ENCODE measurements around the gene FGD4.
"Not testable (repeated sequence)": the region's sequence is repeated elsewhere in the genome, so short reads cannot be mapped to it uniquely, and the experiment has no call there.

FGD4 gene

DNA sequence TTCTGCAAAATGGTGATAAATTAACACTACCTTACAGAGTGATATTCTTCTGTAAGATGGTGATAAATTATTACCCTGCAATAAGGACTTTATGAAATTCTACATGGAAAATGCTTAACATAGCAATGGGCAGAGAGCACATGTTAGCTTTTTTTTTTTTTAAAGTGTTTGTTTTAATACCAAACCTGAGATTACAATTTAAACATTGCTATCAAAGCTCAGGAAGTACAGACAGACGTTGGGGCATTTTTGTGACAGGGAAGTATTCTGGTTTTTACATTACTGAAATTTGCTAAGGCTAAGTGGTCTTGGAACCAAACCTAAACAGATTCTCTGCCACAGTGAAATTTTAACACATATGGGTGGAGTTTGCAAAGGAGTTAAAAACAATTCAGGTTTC lies 133.1 kb downstream of the FGD4 start:
- DNase-seq = no peak

DNA sequence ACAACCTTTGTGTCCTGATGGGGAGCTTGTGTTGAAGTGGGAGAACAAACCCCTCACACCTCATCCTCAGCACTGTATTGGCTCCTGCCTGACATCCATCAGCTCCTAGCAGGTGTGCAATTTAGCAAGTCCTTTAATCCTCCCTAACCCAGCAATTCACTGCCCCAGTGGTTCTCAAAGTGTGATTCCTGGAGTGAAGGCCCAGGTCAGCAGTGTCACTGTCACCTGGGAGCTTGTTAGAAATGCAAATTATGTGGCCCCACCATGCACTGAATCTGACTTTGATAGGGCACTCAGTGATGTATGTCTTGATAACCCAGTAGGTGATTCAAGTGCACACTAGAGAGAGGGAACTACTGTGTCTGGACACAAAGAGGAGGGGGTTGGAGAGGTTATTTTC lies 133.6 kb downstream of the FGD4 start:
- no peak for DNase-seq

DNA sequence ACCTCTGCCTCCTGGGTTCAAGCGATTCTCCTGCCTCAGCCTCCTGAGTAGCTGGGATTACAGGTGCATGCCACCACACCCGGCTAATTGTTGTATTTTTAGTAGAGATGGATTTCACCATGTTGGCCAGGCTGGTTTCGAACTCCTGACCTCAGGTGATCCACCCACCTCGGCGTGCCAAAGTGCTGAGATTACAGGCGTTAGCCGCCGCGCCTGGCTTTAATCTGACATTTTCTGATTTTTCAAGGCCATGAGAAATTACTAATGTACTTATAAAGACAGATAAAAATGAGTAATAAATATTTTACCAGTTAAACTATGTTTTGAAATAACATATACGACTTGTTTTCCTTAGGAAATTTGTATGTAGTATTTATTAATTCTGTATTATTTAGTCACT lies 134.1 kb downstream of the FGD4 start:
- not testable (repeated sequence) for DNase-seq

DNA sequence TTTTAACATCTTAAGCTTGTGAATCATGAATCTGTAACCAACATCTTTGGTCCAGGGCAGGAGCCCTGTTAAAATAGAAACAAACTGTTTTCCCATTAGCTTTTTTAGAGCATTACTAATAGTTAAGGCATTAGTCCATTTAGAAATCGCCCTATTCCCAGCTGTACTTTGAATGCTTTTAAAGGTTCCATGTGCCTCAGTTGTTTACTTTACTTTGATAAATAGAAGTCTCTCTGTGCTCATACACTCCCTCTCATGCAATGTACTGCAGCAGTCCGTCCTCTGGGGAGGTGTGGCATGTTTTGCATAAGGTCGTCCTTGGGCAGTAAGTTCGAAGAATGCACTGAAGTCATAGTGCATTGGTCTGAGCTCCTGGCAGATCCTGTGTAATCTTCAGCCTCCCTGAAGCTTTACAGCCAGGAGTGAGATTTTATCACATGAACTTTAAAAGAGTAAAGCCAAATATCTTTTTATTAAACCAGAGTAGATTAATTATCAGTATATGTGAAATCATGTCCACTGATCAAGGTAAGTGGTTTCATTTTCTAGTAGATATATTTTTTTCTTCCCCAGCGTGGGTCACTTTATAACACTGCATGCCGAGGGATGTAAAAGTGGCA lies 134.7 kb downstream of the FGD4 start:
- DNase-seq = no peak

DNA sequence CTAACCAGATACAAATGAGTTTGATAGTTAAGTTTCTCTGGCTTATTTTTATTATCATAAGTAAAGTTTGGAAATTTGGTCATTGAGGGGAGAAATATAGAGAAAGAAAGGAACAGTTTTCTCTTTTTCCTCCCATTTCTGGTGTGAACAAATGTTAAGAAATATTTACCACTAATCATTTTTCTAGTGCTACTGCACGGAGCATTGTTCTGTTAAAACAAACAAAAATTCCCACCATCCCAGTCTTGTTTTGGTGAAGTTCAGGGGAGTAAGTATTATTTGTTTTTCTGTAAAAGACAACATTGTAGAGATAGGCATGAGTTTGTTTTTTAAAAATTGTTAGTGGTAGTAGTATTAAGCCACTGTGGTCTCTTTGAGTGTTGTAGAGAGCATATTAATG lies 135.3 kb downstream of the FGD4 start:
- DNase-seq = no peak

DNA sequence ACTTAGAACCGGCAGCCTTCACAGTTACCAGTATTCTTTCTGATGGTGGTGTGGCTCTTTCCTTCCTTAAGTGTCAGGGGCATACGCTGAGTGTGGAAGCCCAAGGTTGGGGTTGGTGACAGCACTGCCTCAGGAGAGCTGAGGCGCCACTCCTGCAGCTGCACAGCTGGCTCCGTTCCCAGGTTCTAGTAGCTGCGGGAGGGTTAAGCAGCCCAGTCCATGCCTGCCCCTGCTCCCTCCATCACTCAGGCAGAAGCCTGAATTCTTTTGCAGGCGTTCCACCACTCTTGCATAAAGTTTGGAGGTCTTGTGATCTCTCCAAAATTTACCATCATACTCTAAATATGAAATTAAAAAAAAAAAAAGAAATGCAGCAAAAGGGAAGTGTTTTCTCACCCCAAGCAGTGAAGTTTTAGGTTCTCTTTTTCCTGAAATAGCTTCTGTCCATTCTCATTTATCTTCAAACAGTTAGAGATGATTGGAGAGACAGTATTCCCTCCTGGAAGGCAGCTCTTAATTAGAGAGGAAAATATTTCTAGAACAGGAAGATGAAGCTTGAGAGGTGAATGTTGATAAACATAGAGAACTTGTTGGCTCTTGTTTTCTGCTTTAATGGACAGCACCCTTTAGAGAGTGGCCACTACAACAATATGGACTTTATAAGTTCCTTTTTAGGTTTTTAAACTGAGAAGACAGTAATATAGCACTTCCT lies 136.1 kb downstream of the FGD4 start:
- peak; percentile 78 for DNase-seq

DNA sequence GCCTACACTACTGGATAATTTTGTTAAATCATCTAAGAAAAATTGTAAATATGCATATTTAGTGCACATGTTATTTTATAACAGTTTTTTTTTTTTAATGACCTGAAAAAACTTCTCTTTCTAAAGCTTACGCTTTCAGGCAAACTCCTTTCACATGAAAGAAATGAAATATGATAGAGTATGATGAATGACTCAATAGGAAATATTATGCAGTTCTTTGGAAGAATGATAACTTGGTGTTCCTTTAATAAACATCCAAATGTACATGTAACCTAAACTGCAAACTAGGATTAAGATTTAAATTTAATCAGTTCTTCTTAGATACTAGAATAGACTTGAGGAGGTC lies 136.6 kb downstream of the FGD4 start:
- no peak for DNase-seq

DNA sequence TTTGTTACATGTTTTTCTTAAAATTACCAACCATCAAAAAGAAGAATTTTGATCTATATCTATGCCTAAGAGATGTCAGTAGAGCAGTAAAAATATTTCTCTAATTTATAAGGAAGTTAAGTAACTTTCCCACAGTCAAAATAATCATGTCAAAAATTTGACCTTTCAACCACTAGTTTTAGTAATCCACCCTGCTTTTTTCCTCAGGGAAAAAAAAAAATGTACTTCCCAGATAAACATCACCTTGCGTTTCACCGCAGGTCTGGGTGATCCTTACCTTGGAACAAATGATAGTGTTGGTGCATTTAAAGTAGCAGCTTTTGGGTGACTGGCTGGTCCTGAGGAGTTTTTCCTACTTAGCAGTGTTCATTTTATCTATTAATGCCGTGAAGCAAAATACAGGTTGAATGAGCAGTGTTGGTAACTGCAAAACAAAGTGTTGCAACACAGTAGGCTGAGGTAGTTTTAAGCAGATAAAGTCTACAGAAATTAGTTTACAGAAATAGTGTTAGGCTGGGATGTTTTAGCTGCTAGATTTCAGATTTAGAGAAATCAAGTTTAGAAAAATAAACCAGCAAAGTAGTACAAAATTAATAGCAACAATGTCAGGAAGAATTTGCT lies 142.5 kb downstream of the FGD4 start:
- no peak for DNase-seq

DNA sequence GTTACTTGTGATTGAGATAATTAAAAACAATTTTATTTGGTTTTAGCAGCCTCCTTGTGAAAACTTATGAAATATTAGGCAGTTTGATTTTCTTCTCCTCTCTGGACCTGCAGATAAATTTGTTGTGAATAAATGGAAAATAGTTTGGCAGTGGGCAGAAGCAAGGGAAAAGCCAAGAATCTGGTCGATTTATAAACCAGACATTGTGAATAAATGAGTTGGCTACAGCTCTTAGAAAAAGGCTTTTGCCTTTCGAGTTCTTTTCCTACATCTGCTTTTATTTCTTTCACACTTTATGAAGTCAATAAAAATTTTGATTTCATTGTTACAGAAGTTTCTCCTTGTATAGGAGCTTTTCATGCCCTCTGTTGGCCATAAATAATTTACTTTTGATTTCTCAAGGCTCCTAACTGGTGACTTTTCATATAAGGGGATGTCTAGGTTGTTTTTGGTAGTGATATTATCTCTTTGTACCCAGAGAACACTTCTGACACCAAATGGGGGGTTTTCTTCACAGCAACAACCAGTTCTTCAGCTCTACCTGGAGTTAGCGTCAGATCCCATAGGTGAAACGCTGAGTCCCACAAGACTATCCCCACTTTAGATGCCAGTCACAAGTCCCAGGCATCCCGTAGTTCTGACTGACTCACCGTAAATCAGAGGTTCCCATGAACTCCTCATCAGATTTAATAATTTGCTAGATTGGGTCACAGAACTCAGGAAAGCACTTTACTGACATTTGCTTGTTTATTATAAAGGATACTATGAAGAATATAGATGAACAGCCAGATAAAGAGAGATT lies 143.3 kb downstream of the FGD4 start:
- DNase-seq = no peak

DNA sequence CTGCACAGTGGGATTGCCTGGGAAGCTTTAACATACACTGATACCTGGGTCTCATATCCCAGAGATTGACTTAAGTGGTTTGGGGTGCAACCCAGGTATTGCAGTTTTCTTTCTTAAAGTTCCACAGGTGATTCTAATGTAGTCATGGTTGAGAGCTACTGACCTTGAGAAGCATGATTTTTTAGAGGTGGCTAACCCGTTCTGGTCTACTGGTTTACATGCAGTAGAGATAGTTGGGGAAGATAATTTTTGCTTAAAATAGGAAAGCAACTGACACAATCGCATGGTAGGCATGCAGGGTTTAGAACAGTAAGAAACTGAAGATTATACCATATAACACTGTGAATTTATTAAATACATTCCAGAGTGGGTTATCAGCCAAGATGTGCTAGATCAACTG lies 145.5 kb downstream of the FGD4 start:
- DNase-seq = no peak

DNA sequence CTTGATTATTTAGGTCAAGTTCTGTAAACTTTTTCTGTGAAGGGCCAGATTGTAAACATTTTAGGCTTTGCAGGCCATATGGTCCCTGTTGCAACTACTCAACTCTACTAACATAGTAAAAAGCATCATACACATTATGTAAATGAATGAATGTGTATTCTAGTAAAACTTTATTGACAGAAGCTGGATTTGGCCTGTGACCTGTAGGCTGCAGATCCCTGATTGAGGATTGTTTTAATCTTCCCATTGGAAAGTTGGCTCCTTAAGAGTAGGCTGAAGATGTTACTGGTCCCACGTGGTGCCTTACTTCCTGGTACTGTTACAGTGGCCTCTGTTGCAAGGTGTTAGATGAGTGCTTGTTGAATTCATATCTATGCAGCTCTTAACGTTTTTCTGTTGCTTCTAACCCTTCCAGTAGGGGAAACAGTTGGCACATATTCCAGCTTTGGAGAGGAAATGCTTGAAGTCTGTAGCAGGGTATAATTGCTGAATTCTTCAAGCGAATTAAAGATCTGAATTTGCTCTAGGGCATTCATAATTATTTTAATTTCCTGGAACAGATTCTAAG lies 146.1 kb downstream of the FGD4 start:
- DNase-seq = no peak

DNA sequence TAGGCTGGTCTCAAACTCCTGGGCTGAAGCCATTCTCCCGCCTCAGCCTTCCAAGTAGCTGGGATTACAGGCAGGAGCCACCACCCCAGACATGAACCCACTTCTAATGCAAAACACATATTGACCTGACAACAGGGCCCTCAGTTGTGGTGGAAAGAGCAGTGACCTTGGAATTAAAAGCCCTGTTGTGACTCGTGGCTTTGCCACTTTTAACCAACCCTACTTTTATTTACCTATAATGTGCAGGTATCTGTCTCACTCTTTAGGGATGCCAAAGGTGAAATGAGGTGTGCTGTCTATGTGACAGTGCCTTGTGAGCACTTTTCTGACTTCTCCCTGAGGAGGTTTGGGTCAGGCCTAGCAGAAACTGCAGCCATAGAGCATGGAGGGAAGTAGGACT lies 146.9 kb downstream of the FGD4 start:
- DNase-seq = no peak

DNA sequence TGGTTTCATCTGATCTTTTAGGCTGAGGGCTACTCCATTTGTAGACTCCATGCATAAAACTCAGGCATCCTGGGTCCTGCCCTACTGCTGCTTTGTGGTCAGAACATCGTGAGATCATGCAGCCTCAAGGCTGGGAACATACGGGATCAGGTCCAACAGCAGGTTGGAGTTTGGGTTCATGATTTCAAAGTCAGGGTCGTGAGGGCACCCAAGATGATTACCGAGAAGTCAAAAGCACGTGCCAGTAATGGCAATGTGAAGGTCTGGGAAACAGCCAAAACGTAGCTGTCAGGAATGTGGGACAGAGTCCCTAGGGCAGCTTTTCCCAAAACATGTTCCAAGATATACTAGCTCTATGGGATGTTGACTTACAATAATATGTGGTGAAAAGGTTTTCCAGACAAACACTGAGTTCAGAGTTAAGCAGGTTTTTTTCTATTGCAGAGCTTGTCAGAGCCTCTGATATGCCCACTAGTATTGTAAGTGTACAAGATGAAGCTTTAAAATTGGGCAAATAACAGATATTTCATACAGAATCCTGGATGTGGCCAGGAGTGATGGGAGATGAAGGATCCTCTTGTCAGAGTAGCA lies 149.4 kb downstream of the FGD4 start:
- DNase-seq = no peak

DNA sequence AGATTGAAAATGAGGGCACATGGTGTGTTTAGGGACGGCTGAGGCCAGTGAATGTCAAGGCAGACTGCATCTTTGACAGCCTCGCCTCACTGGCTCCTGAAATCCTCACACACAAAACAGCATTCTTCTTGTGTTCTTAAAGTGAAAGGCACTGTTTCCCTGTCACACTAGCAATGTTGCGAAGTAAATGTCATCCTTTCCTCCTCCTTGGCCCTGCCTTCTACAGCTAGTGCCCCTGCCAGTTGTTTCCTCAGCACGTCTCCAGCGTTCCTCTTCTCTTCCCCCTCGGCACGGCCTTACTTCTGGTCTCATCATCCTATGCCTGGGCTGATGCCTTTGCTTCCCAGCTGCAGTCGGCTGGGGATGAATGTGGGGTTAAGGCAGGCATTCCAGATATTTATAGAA lies 150.3 kb downstream of the FGD4 start:
- DNase-seq = no peak

DNA sequence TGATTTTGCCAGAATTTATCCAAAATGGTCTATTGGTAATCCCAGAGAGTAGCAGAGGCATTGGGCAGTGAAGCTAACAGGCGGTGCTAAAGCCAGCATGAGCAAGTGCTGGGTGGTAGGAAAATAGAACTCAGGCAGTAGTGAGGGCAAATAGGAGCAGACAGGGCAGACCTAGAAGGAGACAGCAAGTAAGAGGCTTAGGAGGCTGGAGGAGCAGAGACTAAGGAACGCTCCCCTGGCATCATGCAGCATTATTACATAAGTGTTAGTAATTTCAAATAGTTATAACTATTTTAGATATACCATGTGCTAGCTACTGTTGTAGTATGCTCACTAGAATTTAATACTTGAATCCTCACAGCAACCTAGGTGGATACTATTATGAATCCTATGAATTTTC lies 151.7 kb downstream of the FGD4 start:
- DNase-seq = no peak

DNA sequence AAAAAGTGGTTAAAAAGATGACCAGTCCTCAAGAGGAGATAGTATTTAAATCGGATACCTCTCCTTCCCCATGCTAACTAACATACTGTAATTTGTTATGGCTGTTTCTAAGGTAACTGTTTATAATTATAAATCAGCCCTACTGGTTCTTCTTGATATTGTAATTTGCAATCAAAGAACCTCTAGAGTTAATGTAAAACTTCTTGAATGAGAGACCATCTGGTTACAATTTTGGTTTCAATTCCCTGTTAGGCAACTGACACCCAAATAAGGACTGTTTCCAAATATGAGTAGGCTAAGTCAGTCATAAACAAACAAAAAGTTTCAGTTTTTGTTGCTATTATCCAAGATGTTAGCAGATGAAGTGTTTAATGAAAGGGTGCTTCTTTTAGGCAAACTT lies 159.5 kb downstream of the FGD4 start:
- no peak for DNase-seq

DNA sequence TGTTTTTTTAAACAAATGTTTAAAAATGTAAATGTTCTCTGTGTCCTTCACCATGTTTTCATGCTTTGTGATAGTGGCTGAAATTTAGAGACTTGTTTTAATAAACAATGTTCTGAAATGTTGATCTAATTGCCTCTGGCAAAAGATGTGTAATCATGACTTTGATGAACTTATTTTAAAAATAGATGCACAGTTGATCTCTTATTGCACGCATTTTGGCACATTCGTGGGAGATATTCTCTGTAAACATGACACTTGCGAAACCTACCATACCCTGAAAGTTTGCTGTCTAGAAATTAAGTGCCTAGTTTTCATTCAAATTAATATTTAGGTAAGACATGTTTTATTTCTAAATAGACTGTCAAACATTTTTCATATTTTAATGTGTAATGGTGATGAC lies 160.1 kb downstream of the FGD4 start:
- no peak for DNase-seq

DNA sequence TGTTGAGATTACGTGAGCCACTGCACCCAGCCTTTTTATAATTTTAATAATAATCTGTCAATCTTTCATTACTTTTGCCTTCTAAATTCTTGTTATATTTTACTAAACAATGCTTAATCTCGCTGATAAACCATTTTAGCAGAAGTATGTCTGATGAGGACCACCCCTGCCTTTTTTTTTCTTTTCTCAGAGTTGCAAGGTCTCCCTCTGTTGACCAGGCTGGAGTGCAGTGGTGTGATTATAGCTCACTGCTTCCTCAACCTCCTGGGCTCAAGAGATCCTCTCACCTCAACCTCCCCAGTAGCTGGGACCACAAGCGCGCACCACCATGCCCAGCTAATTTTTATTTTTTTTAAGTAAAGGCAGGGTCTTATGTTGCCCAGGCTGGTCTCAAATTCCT lies 161.2 kb downstream of the FGD4 start:
- DNase-seq = no peak

DNA sequence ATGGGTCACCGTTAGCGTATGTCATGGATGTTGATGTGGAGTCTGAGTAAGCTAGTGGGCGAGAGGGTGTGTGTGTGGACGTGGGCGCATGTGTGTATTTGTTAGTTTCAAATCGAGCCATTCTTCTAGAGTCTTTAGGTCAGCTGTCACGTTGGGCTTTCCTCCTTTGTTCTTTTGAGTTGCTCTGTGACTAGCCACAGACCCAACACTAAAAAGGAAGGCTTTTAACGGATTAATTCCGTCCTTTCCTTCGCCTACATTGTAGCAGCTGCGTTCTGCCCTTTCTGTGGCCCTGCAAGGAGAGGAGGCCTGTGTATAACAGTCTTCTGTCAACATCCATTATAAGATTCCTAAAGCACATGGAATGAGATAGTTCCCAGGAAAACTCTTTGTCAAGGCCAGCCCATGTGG lies 162.6 kb downstream of the FGD4 start:
- DNase-seq = no peak

DNA sequence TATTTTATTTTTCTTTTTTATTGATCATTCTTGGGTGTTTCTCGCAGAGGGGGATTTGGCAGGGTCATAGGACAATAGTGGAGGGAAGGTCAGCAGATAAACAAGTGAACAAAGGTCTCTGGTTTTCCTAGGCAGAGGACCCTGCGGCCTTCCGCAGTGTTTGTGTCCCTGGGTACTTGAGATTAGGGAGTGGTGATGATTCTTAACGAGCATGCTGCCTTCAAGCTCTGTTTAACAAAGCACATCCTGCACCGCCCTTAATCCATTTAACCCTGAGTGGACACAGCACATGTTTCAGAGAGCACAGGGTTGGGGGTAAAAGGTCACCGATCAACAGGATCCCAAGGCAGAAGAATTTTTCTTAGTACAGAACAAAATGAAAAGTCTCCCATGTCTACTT lies 163.1 kb downstream of the FGD4 start:
- not testable (repeated sequence) for DNase-seq

DNA sequence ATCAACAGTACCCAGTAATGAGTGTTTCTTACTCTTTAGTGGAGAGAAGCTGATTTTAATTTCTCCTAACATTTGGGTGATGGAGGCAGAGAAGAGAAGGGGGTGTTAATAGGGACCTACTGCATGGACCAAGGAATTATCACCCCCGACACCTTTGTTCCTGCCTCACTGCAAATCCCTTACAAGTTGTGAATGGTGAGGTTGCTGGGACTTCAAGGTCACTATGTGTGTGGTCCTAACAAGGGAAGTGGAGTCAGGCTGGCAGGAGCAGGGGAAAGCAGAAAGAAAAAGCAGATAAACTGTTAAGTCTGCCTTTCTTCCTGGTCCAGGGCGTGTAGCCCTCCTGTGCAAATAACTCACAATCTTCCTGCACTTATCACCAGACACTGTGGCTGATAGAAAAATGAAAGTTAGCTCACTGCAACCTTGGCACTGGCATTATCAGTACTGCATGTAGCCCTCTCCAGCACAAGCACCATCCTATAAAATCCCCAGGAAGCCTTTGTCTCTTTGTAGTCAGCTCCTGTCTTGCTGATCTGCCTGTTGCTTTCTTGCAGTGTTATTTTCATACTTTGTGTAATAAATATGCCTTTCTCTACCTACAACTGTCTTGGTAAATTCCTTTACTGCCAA lies 167.4 kb downstream of the FGD4 start:
- no peak for DNase-seq

DNA sequence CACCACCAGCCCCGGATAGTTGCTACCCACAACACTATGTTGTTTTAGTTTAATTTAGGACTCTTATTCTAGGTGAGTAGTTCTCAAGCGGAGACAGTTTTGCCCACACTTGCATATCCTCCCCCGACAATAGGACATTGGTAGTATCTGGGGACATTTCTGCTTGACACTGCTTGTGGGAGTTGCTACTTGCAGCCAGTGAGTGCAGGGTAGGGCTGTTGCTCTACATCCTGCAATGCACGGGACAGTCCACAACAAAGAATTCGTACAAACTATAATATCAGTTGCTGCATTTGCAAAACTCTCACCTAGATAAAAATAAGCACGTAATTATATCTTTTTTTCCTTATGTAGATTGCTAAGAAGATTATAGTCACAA lies 167.9 kb downstream of the FGD4 start:
- DNase-seq = no peak

DNA sequence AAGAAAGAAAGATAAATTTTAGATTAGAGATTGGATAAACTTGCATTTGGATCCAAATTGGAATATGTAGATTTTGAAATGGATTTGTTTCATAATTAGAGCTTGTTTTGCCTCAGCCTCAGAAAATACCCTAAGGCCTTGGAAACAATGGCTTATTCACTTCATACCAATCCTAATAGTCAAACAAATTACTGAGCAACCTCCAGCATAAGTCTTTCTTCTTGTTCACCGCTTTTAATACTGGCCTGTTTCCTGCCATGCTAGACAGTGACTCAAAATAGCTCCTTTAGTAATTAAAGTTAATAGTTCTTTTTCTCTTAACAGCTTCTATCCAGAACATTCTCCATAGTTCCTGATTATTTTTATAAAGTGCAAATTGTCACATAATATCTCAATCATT lies 168.9 kb downstream of the FGD4 start:
- peak; percentile 11 for DNase-seq
